ENCODE data around the gene PARD3.
"Not testable (repeated sequence)": the region's sequence is repeated elsewhere in the genome, so short reads cannot be mapped to it uniquely, and the experiment has no call there.

The PARD3 gene

GRCh38 chr10:34762603-34763299 lies 52.3 kb downstream of the PARD3 start:
- no peak for DNase-seq

- DNase-seq: no peak
Measured at GRCh38 chr10:34762156-34762555, 52.9 kb downstream of the PARD3 start.

- DNase-seq: no peak
Measured at GRCh38 chr10:34761453-34761852, 53.6 kb downstream of the PARD3 start.

GRCh38 chr10:34760606-34761005 lies 54.5 kb downstream of the PARD3 start:
- DNase-seq: no peak

- no peak for DNase-seq
Measured at GRCh38 chr10:34759837-34760215, 55.3 kb downstream of the PARD3 start.

GRCh38 chr10:34759161-34759836 lies 55.8 kb downstream of the PARD3 start:
- DNase-seq: no peak

- no peak for DNase-seq
Measured at GRCh38 chr10:34758447-34758996, 56.6 kb downstream of the PARD3 start.

GRCh38 chr10:34757933-34758332 lies 57.2 kb downstream of the PARD3 start:
- no peak for DNase-seq

GRCh38 chr10:34757181-34757580 lies 57.9 kb downstream of the PARD3 start:
- DNase-seq: not testable (repeated sequence)

- DNase-seq: no peak
Measured at GRCh38 chr10:34756584-34756983, 58.5 kb downstream of the PARD3 start.

- DNase-seq: no peak
Measured at GRCh38 chr10:34753014-34753757, 61.9 kb downstream of the PARD3 start.

GRCh38 chr10:34751272-34751671 lies 63.8 kb downstream of the PARD3 start:
- DNase-seq: no peak

- DNase-seq: not testable (repeated sequence)
Measured at GRCh38 chr10:34750795-34751194, 64.3 kb downstream of the PARD3 start.

GRCh38 chr10:34748767-34749166 lies 66.3 kb downstream of the PARD3 start:
- no peak for DNase-seq

GRCh38 chr10:34748357-34748756 lies 66.7 kb downstream of the PARD3 start:
- DNase-seq: no peak

GRCh38 chr10:34746094-34746493 lies 69.0 kb downstream of the PARD3 start:
- DNase-seq: no peak

- DNase-seq: no peak
Measured at GRCh38 chr10:34745244-34745643, 69.9 kb downstream of the PARD3 start.

GRCh38 chr10:34744590-34744989 lies 70.5 kb downstream of the PARD3 start:
- no peak for DNase-seq

GRCh38 chr10:34743814-34744213 lies 71.3 kb downstream of the PARD3 start:
- no peak for DNase-seq

- DNase-seq: no peak
Measured at GRCh38 chr10:34742456-34742855, 72.6 kb downstream of the PARD3 start.

- DNase-seq: not testable (repeated sequence)
Measured at GRCh38 chr10:34741087-34741486, 74.0 kb downstream of the PARD3 start.

GRCh38 chr10:34740321-34740720 lies 74.8 kb downstream of the PARD3 start:
- no peak for DNase-seq

GRCh38 chr10:34739915-34740314 lies 75.2 kb downstream of the PARD3 start:
- no peak for DNase-seq

GRCh38 chr10:34737772-34738169 lies 77.3 kb downstream of the PARD3 start:
- no peak for DNase-seq

All from activated CD4-positive, alpha-beta T cell treated with anti-CD3 and anti-CD28 coated beads for 1 hour (primary cell).